Measurements from ENCODE around the gene AUTS2.

AUTS2 gene

GRCh38 chr7:69687739-69688433 lies 89.6 kb downstream of the AUTS2 start:
- DNase-seq (ENCODE audit: low spot score) = no peak

DNA sequence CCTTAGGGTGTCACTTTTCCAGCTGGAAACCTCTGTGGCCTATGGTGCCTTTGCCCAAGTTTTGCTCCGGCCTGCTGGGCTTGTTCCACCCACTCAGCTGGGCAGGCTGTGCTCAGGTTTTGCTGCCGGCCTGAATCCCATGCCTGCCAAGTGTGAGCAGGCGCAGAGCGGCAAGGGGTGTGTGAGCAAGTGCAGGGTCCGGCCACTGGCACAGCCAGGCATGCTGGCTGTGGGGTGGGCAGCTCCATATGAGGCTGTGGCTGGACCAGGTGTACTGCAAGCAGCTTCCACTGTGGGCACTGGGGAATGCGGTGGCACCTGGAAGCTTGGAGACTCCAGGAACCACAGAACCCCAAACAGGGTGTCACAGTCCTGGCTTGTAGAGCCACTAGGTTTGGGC lies 92.1 kb downstream of the AUTS2 start:
- DNase-seq (ENCODE audit: low spot score) = no peak

- DNase-seq (ENCODE audit: low spot score) = no peak
These were observed 93.1 kb downstream of the AUTS2 start for GRCh38 chr7:69691327-69691726.

DNA sequence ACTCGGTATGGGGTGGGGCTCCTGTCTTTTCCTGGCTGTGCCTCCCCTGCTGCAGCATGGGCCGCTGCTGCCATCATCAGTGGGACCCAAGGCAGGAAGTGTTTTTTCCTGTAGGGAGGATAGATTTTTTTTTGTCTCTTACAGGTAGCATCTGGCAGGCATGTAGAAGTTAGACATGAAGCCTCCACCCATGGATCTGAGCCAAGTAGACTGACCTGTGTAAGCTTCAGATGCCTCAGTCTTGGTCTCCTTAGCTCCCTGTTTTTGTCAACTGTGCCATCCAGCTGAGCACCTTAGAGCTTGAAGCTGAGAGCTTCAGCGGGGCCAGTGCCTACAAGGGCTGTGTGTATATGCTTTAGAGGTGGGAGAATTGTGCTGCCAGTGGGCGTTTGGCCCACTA lies 93.5 kb downstream of the AUTS2 start:
- no peak for DNase-seq (ENCODE audit: low spot score)

DNA sequence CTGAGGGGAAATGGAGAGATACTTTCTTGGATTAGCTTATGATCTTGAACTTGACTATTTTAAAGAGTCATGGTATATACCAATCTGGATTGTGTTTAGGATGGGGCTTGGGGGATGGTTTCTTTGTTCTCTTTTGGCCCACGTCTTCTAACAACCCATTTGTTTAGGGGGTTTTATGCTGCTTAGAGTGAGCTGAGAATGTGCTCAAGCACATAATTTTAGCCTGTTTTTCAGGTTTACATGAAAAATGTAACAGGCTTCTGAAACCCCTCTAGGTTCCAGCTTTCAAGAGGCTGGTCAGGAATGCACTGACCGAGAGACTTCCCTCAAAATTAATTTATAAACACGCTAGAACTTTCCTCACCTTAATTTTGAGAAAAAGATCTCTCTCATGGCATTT lies 94.3 kb downstream of the AUTS2 start:
- DNase-seq (ENCODE audit: low spot score) = no peak

DNA sequence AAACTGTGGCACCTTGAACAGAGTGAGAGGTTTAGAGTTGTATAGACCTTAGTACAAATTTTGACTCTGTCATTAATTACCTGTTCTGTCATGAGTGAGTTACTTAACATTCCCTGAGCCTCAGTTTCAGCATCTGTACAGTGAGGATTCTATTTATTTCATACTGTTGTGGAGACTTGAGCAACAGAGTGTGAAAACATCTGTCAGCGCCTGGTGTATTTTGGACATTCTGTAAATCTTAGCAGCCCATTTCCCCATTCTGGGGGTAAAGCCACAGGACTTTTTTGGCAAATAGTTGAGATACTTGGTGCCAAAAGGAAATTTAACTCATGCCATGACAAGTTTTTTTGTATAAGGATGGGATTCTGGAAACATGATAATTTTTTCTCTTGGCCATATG lies 94.8 kb downstream of the AUTS2 start:
- DNase-seq (ENCODE audit: low spot score) = no peak

DNA sequence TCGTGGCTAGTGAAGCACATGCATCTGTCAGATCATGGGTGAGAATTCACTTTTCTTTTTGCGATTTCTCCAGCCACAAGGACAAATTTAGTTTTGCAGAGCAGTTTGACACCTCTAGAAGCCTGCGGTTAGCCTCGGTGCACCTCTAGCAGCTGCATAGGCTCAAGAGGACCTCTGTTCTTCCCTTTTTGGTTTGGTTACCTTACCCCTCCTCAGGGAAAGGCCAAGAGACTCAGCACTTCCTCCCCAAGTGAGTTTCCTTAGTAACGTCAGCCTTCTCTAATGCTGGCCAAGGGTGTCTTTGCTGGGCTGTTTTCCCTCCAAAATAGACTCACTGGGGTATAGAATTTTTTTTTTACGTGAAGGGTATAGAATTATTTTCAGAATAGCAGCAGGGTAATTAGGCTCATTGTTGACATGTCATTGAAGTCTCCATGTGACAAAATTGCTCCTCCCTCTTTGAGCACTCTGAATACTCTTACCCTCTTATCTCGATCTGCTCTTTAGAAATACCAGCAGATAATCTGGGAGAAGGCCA lies 97.8 kb downstream of the AUTS2 start:
- DNase-seq (ENCODE audit: low spot score) = no peak

- no peak for DNase-seq (ENCODE audit: low spot score)
These were observed 98.7 kb downstream of the AUTS2 start for GRCh38 chr7:69696686-69697685.

- DNase-seq (ENCODE audit: low spot score) = no peak
These were observed 100.0 kb downstream of the AUTS2 start for GRCh38 chr7:69698109-69698825.

- DNase-seq (ENCODE audit: low spot score) = no peak
These were observed 101.7 kb downstream of the AUTS2 start for GRCh38 chr7:69699931-69700330.

GRCh38 chr7:69700331-69700730 lies 102.1 kb downstream of the AUTS2 start:
- DNase-seq (ENCODE audit: low spot score) = no peak

- no peak for DNase-seq (ENCODE audit: low spot score)
These were observed 103.0 kb downstream of the AUTS2 start for GRCh38 chr7:69701288-69701687.

DNA sequence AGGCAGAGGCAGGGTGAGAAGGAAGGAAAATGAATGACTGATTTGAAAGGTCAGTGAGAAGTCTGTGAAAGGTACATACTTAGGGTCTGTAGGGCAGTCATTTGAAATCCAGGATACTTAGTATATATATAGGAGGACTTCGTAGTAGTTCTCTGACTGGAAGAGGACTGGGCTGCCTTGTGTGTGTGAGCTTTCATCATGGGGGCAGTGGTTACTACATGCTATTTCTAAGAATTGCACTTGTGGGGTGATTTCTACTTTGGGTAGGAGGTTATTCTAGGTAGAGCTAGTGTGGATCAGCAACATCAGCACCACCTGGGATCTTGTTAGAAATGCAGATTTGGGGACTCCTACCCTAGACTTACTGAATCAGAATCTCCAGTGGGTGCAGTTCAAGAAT lies 104.1 kb downstream of the AUTS2 start:
- DNase-seq (ENCODE audit: low spot score) = no peak

GRCh38 chr7:69703099-69703498 lies 104.8 kb downstream of the AUTS2 start:
- no peak for DNase-seq (ENCODE audit: low spot score)

DNA sequence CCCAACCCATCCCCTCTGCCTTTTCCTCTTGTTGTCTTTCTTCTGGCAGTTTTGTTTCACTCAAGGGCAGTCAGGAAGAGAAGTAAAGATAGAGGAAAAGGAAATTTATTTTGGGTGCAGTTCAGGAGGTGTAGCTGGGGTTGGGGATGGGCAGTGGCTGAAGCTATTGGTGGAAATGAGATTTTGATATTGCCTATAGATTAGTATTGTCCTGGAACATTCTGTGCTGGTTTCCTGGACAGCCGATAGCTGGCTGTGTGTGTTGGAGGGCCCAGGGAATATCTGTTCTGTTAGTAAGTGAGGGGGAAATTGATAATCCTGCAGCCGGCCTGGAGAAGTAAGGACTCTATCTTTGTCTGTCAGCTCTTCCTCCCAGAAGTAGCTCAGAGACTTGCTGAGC lies 107.8 kb downstream of the AUTS2 start:
- no peak for DNase-seq (ENCODE audit: low spot score)

DNA sequence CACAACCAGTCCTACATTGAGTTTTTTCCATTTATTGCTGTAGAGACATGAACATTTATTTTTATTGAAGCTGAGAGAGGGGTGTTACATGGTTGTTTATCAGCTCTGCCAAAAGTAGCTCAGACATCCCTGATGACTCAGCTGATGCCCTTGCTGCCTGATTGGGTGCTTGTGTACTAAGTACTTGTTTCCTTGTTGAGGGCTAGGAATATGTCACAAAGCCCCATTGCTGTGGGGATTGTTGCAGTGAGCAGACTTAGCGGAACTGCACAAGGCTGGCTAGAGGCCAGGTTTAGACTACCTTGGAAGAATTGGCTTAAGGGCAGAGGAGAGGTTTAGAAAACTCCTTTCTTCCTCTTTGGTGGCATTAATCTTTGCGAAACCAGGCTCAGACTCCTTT lies 110.6 kb downstream of the AUTS2 start:
- DNase-seq (ENCODE audit: low spot score) = no peak

DNA sequence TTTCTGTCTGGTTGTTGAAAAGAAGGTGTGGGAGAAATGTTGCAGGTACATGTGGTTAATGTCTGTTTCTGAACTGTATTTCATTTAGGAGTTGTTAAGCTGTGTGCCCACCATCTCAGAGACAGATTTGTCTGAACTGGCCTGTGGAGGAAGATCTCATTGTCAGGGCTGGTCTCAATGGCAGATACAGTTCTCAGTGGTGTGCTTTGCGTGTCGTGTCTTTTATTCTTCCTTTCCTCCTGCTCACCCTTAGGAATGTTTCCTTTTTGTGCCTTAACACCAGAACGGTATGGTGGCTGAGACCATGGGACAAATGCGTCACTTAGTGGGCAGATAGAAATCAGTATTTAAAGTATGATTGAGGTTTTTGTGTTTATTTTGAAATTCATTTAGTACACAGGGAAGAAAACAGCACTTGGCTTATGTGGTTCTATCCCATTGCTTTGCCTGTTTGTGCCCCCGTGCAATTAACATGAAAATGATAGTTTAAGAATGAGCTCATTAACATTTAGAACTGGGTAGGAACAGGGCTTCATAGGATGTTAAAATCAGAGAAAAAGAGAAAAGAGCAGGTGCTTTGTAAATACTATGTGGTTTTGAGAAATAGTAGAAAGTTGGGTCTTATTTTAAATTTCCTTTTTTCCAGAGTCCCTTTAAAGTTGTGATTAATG lies 112.6 kb downstream of the AUTS2 start:
- DNase-seq (ENCODE audit: low spot score) = no peak

GRCh38 chr7:69714886-69715576 lies 116.8 kb downstream of the AUTS2 start:
- no peak for DNase-seq (ENCODE audit: low spot score)

DNA sequence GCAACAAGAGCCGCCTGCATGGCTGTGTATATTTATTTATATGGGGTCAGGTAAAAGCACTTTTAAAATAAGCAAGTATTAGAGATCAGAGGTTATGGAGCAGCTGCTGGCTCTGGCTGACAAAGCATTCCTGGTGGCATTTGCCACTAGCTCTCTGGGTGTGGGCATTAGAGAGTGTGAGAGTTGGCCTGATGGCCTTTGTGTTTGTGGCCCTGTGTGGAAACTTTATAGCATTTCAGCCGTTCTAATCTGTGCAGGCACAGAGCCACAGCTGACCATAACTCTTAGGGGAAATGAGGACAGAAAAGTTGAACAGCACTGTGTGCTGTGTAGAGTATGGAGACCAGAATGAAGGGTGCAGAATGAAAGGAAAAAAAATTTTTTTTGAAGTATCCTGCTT lies 118.9 kb downstream of the AUTS2 start:
- DNase-seq (ENCODE audit: low spot score) = no peak

DNA sequence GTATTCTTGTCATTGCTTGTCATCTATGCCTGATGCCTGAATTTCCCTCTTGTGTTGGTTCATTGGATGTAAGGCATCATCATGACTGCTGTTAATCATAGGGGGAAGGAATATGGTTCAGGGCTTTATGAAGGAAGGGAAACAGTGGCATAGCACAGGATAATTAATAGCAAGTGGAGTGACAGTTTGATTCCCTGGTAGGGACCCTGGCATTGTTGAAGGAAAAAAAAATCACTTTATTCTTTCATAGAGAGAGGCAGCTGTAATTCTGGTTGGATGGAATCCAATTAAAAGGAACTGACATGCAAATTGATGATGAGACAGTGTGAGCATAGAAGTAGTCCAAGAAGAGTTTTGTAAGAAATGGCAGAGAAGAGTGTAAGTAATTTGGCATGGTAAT lies 121.4 kb downstream of the AUTS2 start:
- DNase-seq (ENCODE audit: low spot score) = no peak

DNA sequence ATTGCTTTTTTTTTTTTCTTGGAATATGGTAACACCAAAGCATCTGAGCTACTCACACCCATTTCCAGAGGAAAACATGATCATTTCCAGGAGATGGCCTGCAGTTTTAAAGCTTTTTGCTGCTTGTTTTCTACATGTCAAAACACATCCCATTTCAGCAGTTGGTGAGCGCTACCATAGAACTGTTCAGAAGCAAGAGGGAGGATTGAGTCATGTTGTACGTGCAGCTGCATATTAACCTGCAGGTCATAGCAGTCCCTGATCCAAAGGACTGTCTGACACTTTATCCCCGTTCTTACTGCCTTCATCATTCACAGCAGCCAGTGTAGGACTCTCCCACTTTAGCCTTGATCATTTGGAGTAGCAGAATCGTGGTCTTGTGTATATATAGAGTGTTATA lies 124.6 kb downstream of the AUTS2 start:
- DNase-seq (ENCODE audit: low spot score) = no peak
